Activated T-helper 17 cell treated with anti-CD3 and anti-CD28 coated beads, Interleukin-2, amount 50 U/mL, for 72 hours (primary cell): Measurements from ENCODE around the gene TRIM14. TPM values are rescaled to one million over a fixed set of nuclear protein-coding genes. Genes with fewer than 3 reads are reported as not detected.
A peak's percentile ranks its signal among the peaks of the same experiment; 100 is the strongest.

ENCODE experiments used
- ATAC-seq: fragments of 150-1000 bp; cut with Tn5 transposase; replicated peaks from 2 replicates; pipeline ENCODE4 v1.10.0; 2021; ENCODE audit warnings: mild to moderate bottlenecking, moderate library complexity
- H3K27ac Mint-ChIP-seq: one replicate; pipeline ENCODE4 v1.8.0; 2022; ENCODE audit warnings: mixed read lengths
- H3K27me3 Mint-ChIP-seq: one replicate; pipeline ENCODE4 v1.8.0; 2022; ENCODE audit warnings: mixed read lengths
- H3K36me3 Mint-ChIP-seq: one replicate; pipeline ENCODE4 v1.8.0; 2022; ENCODE audit warnings: low read depth, mild to moderate bottlenecking, mixed read lengths
- H3K4me1 Mint-ChIP-seq: one replicate; pipeline ENCODE4 v1.8.0; 2022; ENCODE audit warnings: mixed read lengths
- H3K4me3 Mint-ChIP-seq: one replicate; pipeline ENCODE4 v1.8.0; 2022; ENCODE audit warnings: mild to moderate bottlenecking, mixed read lengths
- H3K9me3 Mint-ChIP-seq: one replicate; pipeline ENCODE4 v1.8.0; 2022; ENCODE audit warnings: mixed read lengths
- total RNA-seq, 2 donors: library from RNA; stranded (reverse); gene quantifications; one replicate each; pipeline ENCODE4 v1.2.3, GENCODE V29; 2022

Gene TRIM14
- total RNA-seq, 2 donors from 2014 or later, result 43.4 to 57.8 TPM

- Mint-ChIP-seq H3K9me3 (no peaks in the 10 kb centered on the region), H3K4me3 (peak overlapping the region; percentile 86), H3K36me3 (peaks cover 45% of the 10 kb centered on the region), H3K27ac (peak overlapping the region; percentile 90), H3K27me3 (no peaks in the 10 kb centered on the region), H3K4me1 (peaks cover 15% of the 10 kb centered on the region)
- ATAC-seq, result no peak
Observed at GRCh38 chr9:98074115-98074990, 44.7 kb downstream of the TRIM14 start.

DNA sequence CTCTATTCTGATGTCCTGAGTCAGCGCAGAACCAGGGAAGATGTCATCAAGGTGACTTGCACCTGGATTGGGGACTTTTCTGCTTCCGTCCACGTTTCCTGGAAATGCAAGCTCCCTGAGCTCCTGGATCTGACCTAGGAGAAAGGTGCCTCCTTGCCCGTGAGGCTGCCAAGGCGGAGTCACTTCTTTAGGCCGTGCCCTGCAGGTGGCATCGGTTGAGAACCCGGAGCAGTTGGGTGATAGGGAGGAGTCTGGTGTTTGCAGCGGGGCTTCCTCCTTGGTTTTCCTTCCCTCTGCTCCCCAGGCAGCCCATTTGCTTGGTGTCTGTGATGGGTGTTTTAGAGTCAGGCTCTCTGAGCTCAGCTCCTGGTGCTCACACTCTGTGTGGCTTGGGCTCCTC lies 47.3 kb downstream of the TRIM14 start:
- Mint-ChIP-seq H3K36me3 (peaks cover 31% of the 10 kb centered on the region), H3K9me3 (no peaks in the 10 kb centered on the region), H3K27me3 (no peaks in the 10 kb centered on the region), H3K4me3 (no peak overlapping the region), H3K4me1 (peaks cover 9% of the 10 kb centered on the region), H3K27ac (no peak overlapping the region)
- no peak for ATAC-seq

DNA sequence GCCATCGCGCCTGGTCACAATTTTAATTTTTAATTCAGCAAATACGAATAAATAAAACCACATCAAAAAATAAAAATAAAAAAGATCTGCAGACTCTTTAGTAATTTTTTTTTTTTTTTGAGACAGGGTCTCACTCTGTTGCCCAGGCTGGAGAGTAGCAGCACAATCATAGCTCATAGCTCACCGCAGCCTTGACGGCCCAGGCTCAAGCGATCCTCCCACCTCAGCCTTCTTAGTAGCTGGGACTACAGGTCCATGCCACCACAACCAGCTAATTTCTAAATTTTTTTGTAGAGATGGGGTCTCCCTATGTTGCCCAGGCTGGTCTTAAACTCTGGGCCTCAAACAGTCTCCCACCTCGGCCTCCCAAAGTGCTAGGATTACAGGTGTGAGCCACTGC lies 48.3 kb downstream of the TRIM14 start:
- H3K4me1 Mint-ChIP-seq, result peaks cover 12% of the 10 kb centered on the region
- peaks cover 39% of the 10 kb centered on the region for H3K36me3 Mint-ChIP-seq
- H3K9me3 Mint-ChIP-seq, result no peaks in the 10 kb centered on the region
- no peak overlapping the region for H3K27ac Mint-ChIP-seq
- ATAC-seq, result no peak
- no peaks in the 10 kb centered on the region for H3K27me3 Mint-ChIP-seq
- H3K4me3 Mint-ChIP-seq, result no peak overlapping the region

- peaks cover 4% of the 10 kb centered on the region for H3K4me1 Mint-ChIP-seq
- H3K4me3 Mint-ChIP-seq, result no peak overlapping the region
- no peaks in the 10 kb centered on the region for H3K27me3 Mint-ChIP-seq
- H3K27ac Mint-ChIP-seq, result no peak overlapping the region
- no peak for ATAC-seq
- H3K9me3 Mint-ChIP-seq, result no peaks in the 10 kb centered on the region
- H3K36me3 Mint-ChIP-seq, result peaks cover 50% of the 10 kb centered on the region
Observed at GRCh38 chr9:98069551-98069950, 49.5 kb downstream of the TRIM14 start.

- ATAC-seq, result no peak
- Mint-ChIP-seq H3K27ac (no peak overlapping the region), H3K4me1 (peaks cover 4% of the 10 kb centered on the region), H3K4me3 (no peak overlapping the region), H3K27me3 (no peaks in the 10 kb centered on the region), H3K36me3 (peaks cover 74% of the 10 kb centered on the region), H3K9me3 (no peaks in the 10 kb centered on the region)
Observed at GRCh38 chr9:98067184-98067583, 51.8 kb downstream of the TRIM14 start.

GRCh38 chr9:98066235-98066634 lies 52.8 kb downstream of the TRIM14 start:
- ATAC-seq, result no peak
- Mint-ChIP-seq H3K27me3 (no peaks in the 10 kb centered on the region), H3K4me3 (no peak overlapping the region), H3K9me3 (no peaks in the 10 kb centered on the region), H3K27ac (no peak overlapping the region), H3K4me1 (peaks cover 4% of the 10 kb centered on the region), H3K36me3 (peaks cover 71% of the 10 kb centered on the region)

- H3K4me1 Mint-ChIP-seq, result peaks cover 4% of the 10 kb centered on the region
- no peak overlapping the region for H3K4me3 Mint-ChIP-seq
- no peak overlapping the region for H3K27ac Mint-ChIP-seq
- no peaks in the 10 kb centered on the region for H3K27me3 Mint-ChIP-seq
- peaks cover 72% of the 10 kb centered on the region for H3K36me3 Mint-ChIP-seq
- no peak for ATAC-seq
- H3K9me3 Mint-ChIP-seq, result no peaks in the 10 kb centered on the region
Observed at GRCh38 chr9:98064623-98065392, 54.2 kb downstream of the TRIM14 start.

DNA sequence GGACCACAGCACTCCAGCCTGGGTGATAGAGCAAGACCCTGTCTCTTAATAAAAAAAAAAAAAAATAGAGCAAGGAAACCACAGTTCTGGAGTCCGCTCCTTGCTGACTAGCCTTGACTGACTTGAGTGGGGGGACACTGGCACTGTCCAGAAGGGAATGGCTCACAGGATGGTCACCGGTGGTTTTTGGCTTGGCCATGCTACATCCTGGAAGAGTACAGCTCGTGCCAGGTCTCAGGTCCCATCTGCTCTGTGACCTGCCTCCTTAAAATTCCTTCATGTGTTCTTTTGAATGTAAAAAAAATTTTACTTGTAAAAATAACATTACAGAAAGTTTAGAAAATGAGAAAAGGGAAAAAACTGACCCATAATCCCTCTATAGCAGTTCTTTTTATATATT lies 56.9 kb downstream of the TRIM14 start:
- H3K9me3 Mint-ChIP-seq, result no peaks in the 10 kb centered on the region
- H3K36me3 Mint-ChIP-seq, result peaks cover 70% of the 10 kb centered on the region
- no peaks in the 10 kb centered on the region for H3K27me3 Mint-ChIP-seq
- H3K27ac Mint-ChIP-seq, result no peak overlapping the region
- H3K4me1 Mint-ChIP-seq, result peaks cover 4% of the 10 kb centered on the region
- no peak overlapping the region for H3K4me3 Mint-ChIP-seq
- no peak for ATAC-seq

GRCh38 chr9:98057138-98057799 lies 61.8 kb downstream of the TRIM14 start:
- no peaks in the 10 kb centered on the region for H3K27me3 Mint-ChIP-seq
- H3K4me3 Mint-ChIP-seq, result peak overlapping the region; percentile 98
- ATAC-seq, result no peak
- no peaks in the 10 kb centered on the region for H3K4me1 Mint-ChIP-seq
- H3K27ac Mint-ChIP-seq, result peak overlapping the region; percentile 98
- peaks cover 26% of the 10 kb centered on the region for H3K36me3 Mint-ChIP-seq
- no peaks in the 10 kb centered on the region for H3K9me3 Mint-ChIP-seq

DNA sequence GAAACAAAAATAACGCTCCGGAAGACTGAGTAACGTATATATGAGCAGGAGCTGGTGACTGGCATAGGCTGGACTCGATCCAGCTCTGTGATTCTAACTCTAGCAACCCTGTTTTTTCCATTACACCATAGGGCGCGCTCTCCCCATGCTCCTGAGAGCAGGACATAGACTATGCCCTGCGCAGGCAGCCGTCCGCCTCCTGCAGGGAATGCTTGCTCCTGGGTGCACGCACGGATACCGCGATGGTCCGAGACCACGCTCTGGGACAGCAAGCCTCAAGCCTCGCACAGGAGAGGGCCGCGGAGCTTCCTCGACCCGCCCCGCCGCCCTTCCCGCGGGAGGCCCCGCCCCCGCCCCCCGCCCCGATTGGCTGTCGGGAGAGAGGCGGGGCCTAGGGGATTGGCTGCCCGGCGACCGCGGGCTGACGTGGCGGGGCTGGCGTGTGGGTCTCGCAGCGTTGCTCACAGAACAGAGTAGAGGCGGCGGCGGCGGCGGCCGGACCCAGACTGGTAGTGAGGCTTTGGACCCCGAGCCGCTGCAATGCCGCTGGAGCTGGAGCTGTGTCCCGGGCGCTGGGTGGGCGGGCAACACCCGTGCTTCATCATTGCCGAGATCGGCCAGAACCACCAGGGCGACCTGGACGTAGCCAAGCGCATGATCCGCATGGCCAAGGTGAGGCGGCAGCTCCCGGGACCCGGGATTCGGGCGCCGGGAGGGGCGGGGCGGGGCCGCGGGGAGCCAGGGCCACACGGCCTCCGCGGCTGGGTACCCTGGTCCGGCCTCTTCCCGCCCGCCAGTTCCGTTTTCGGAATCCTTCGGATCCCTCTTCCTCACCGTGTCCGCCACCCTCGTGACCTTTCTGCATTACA lies 62.5 kb downstream of the TRIM14 start, which contains the start of gene NANS:
Gene NANS (plus strand): TSS at position 464 of the 869 bp plus-strand sequence. CDS start 77 bp downstream, at position 541.
- peak within 1 kb of the TSS; percentile 98 for H3K4me3 Mint-ChIP-seq
- H3K27me3 Mint-ChIP-seq, result no peaks in the 10 kb centered on the region
- ATAC-seq, result peak; percentile 97
- H3K36me3 Mint-ChIP-seq, result peaks cover 19% of the 10 kb centered on the region
- no peaks in the 10 kb centered on the region for H3K9me3 Mint-ChIP-seq
- peak within 1 kb of the TSS; percentile 98 for H3K27ac Mint-ChIP-seq
- no peaks in the 10 kb centered on the region for H3K4me1 Mint-ChIP-seq

DNA sequence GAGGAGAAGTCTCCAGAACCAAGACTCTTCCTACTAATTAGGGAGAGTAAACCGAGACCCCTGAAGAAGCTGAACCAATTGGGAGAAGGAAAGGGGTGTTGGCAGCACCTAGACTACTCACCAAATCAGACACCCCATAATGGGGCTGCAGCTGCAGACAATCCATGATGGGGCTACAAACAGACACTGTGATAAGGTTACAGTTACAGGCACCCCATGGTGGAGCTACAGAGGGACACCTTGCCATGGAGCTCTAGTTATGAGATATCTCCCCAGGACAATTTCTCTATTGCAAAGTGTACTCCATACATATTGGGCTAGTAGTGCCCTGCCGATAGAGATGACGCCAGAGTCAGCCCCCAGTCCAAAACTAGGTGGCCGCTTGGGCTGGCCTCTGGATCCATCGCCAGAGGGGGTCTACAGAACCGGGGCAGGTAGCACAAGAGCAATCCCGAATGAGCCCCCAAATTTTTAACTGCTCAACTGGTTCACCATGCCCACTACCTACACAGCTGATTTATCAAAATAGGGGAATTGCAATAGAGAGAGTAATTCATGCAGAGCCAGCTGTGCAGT lies 64.6 kb downstream of the TRIM14 start:
- Mint-ChIP-seq H3K4me1 (peaks cover 5% of the 10 kb centered on the region), H3K27me3 (no peaks in the 10 kb centered on the region), H3K9me3 (no peaks in the 10 kb centered on the region), H3K27ac (no peak overlapping the region), H3K4me3 (peak overlapping the region; percentile 98), H3K36me3 (peaks cover 21% of the 10 kb centered on the region)
- ATAC-seq, result no peak

DNA sequence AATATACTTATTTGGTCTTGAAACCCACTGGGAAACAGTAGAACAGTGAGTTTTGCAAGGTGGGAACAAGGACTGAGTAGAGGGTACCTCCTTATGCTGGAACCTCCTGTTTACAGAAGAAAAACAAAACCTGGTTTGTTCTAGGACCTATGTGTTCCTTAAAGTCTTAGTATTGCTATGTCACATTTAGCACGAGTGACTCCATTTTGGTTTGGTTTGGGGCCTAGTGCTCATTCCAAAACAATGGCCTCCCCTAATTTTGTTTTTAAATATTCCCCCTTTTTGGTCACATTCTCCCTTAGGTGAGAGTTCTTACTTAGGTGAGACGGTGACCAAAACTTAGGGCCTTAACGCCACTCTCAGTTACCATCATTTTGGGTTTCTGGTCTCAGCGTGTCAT lies 68.7 kb downstream of the TRIM14 start:
- no peak overlapping the region for H3K27ac Mint-ChIP-seq
- peaks cover 47% of the 10 kb centered on the region for H3K36me3 Mint-ChIP-seq
- H3K9me3 Mint-ChIP-seq, result no peaks in the 10 kb centered on the region
- peaks cover 7% of the 10 kb centered on the region for H3K4me1 Mint-ChIP-seq
- H3K4me3 Mint-ChIP-seq, result no peak overlapping the region
- no peaks in the 10 kb centered on the region for H3K27me3 Mint-ChIP-seq
- ATAC-seq, result no peak

DNA sequence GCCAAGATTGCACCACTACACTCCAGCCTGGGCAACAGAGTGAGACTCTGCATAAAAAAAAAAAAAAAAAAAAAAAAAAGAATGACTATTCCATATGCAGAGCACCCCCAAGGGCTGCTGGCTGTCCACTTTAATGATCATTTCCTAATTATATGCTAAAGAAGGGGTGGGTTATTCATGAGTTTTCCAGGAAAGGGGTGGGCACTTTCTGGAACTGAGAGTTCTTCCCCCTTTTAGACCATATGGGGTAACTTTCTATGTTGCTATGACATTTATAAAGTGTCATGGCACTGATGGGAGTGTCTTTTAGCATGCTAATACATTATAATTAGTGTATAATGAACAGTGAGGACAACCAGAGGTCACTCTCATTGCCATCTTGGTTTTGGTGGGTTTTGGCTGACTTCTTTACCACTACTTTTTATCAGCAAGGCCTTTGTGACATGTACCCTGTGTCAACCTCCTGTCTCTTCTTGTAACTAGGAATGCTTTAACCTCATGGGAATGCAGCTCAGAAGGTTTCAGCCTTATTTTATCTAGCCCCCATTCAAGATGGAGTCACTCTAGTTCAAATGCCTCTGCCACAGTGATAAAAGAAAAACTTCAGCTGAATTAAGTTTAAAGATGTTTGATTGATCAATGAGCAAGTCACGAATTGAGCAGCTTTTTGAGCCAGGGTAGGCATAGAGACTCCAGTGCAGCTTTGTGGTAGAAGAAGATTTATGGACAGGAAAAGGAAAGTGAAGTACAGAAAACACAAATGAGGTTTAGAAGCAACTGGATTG lies 69.5 kb downstream of the TRIM14 start:
- Mint-ChIP-seq H3K27ac (no peak overlapping the region), H3K27me3 (no peaks in the 10 kb centered on the region), H3K4me3 (no peak overlapping the region), H3K36me3 (peaks cover 49% of the 10 kb centered on the region), H3K4me1 (peaks cover 11% of the 10 kb centered on the region), H3K9me3 (no peaks in the 10 kb centered on the region)
- no peak for ATAC-seq
